NCI-H345 (cell line): Measurements from ENCODE around the gene CD276.
"Not testable (repeated sequence)": the region's sequence is repeated elsewhere in the genome, so short reads cannot be mapped to it uniquely, and the experiment has no call there.

ENCODE experiments used
- DNase-seq: peaks from one replicate; lab custom pipeline; 2025; lab: John Stamatoyannopoulos, UW

CD276 gene

DNA sequence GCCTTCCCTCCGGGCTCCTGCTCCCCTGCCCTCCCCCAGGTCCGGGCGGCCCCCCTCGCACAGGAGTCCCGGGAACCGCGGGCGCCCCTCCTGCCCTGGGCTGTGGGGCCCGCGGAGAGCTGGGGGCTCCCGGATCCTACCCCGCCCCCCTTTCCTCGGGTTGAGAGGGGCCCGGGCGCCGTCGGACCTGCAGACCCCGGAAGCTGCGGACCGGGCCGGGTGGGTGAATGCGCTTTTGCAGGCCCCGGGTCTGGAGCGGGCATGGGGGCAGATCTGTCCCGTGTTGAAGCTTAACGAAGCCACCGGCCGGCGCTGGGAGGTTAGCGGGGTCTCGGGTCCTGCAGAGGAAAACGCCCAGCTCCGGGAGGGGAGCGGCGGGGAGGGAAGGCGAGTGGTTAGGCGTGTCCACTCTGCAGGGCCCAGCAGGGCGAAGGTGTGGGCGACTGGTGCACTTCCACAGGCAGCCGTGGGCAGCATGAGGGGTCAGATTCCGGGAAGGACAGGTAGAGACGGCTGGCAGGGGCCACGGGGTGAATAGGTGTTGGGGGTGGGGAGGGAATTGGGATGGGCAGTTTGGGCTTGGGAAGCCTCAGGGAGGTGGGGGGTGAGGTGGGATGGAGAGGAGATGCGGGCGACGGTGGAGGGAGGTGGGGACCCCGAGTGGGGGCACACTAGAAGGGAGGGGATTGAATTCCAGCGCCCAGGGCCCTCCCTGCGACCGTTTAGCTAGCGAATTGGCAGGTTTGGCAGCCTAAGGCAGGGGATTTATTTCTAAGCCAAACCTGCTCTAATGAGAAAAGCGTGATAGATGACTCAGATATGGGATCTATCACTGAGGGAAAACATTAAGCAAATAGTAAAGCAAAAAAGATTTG is 635 bp downstream of the CD276 start:
- no peak for DNase-seq

DNA sequence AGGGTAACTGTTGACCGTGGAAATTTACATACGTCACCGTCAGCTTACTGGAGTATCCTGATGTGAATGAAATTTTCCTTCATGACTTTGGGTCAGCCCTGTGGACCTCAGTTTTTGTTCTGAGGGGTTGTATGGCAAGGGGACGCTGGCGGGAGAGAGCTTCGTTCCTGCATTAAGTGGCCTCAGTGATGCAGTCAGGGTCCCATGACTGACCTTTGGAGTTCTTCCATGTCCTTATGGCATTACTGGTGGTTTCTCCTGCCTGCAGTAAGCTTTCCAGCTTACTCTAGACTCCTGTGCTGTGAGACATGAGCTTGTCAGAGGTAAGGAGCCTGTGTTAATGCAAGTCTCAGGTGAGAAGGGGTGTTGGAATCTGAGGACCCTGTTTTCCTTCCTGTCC is 1.8 kb downstream of the CD276 start:
- no peak for DNase-seq

DNA sequence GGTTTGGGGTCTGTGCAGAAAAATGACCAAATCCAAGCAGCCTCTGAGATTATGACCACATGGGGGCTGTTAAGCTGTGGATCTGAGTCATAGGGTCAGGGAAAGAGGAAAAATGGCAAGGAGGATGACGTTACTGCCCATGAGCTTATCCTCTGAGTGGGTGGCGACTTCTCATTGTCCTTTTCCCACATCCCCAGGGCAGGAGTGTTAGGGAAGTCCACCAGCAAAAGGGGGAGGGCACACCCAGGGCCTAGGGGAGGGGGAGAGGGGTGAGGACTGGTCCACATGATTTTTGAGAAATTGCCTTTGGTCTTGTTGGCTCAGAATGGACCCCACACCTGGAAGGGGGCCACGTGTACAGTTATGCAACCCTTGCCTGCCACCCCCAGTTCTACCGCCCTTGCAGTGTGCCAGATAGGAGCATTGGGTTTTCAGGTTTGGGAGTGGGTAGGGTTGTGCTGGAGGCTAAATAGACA is 2.6 kb downstream of the CD276 start:
- no peak for DNase-seq

DNA sequence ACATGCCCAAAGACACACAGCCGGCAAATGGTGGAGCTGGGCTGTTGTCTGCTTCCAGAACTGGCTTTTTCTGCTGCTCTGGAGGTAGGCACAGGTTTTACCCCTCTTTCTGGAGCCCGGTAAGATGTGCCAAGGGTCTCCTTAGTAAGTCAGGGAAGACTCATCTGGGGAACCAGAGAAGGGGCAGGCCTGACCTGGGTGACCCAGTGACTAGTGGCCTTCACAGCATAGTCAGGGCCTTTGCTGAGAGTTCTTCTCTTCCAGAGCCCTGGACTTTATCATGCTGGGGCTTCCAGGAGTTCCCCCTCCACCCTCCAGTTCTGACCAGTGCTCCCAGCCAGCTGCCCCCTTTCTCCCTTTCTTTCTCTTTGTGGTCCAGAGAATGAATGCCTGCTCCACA is 3.2 kb downstream of the CD276 start:
- no peak for DNase-seq

DNA sequence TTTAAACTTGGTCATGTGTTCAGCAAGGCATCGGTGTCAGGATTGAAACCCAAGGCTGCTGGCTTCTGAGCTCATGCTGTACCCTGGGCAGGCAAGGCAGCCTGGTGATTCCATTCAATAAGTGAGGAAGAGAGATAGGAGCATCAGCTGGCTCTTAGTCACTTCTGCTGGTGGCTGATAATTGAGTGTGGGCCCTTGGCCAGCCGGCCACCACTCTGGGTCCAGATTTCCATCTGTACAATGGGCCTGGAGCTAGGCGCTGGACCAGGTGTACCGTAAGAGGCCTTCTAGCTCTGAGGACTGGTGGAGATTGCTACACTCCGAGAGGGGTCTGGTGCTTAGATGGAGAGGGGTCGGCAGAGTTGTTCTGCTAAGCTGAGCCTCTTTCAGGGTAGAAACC is 4.3 kb downstream of the CD276 start:
- DNase-seq, result no peak

DNA sequence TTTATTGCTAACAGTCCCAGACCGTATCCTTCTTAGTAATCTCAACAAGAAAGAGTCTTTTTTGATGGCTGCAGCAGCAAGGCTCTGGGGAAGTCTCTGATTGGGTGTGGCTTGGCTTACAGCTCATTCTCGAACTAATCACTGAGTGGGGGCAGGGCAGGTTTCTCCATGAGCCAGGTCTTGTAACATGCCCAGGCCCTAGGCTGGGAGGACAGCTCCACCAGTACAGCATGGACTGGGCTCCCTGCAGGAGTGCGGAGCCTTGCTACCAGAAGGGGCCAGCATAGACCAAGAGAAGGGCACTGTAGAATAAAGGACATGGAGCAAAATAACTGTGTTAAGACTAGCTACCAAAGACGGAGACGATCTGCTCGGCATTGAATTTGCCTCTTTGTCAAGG is 7.2 kb downstream of the CD276 start:
- no peak for DNase-seq

DNA sequence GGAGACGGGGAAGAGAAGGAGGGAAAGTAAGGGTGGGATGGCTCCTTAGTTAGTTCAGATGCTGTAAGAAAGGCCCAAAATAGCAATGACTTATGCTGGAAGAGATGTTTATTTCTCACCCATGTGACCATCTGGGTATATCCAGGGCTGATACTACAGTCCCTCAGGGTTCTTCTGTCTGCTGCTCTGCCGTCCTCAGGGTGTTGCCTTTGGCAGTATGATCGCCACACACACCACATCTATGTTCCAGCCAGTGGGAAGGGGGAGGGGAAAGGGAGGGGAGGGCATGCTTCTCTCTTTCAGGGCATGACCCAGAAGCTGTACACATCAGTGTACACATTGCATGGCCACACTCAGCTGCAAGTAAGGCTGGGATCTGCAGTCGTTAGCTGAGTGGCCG is 10.2 kb downstream of the CD276 start:
- DNase-seq, result no peak

DNA sequence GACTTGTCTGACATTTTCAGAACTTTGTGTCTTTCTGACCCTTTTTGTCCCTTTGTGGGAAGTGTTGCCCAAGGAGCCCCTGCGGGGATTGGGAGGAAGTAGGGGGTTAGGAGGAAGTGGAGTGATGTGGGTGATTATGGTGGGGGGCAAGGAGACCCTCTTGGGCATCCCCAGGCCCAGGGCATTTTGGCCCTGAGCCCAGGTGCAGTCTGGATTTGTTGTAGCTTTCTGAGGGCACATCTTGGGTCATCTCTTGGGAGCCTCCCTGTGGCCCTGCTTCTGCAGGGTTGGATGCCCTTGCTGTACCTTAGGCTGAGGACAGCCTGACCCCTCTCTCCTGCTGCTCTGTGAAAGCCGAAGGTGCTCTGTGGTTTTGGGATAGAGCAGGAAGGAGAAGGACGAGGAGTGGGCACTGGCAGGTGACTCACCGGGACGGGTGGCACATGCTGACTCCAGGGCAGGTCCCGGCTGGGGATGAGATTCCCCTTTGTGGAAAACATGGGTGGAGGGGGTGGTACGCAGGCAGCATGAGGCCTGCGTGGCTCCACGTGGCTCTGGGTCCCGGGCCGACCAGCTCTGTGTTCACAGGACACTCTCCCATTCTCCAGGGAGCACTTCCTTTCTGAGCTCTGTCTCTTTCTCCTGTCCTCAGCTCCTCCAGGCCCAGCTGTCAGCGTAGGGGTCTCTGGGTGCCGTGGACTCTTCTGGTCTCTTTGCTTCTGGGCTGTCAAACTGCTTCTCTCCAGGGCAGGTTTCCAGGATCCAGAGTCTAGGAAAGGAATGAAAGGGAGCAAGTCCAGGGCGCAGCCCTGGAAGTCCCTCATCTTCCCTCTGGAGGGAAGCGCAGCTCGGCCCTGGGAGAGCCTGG is 11.8 kb downstream of the CD276 start:
- no peak for DNase-seq

DNA sequence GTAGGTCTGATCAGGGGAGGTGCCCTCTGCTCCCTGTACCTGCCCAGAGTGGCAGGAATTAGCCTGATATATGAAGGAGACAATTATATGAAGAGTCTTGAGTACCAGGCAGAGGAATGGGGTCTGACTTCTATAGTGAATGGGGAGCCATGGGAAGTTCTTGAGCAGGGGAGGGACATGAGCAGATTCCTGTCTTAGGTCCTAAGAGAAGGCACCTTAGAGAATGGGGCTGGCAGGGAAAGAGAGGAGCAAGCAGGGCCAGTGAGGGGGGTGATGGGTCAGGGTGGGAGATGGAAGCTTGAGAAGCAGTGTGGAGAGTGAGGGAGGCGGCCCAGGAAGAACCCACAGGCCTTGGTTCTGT is 12.4 kb downstream of the CD276 start:
- no peak for DNase-seq

DNA sequence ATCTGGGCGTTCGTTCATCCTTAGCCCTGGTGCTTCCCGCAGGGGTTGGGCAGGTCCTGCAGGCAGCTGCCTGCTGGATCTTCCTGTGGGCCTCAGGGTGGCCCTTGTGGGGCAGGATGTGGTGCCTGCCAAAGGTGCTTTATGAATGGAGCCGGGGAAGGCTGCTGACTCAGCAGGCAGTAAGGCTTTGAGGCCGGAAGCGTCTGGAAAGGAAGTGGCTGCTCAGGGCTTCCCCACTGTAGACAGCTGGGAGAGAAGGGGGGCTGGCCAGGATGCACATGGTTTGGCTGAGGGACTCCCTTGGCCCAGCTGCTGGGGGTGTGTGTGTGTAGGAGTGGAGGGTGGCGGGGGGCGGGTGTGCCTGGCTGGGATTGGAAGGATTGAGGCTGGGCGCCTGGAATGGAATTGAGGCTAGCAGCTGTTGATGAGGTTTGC is 12.9 kb downstream of the CD276 start:
- peak; percentile 12 for DNase-seq

DNA sequence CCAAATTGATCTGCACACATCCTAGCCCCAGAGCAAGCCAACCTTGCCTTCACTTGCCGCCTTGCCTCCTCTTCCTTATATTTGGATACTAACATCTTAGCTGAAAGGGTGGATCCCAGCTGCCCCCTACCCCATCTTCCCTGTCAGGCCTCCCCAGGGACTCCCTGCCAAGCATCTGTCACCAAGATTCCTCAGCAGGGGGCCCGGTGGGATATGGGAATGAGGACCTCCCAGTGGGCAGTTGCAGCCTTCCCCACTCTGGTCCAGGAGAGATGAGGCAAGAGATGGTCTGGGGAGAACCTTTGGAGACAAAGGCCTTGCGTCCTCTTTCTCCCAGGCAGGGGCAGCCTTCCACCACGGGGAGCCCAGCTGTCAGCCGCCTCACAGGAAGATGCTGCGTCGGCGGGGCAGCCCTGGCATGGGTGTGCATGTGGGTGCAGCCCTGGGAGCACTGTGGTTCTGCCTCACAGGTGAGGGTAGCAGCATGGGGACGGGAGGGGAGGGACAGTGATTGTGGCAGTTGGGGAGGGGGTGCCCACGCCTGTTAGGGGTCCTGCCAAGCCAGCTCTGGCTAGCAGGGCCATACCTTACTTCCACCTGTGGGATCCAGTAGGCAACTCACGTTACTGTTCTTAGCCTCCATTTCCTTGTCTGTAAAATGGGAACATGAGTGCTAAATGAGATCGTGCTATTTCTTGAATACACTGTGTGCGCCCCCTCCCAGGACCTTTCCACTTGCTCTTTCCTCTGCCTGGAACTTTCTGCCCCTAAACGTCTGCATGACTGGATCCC is 15.3 kb downstream of the CD276 start:
- no peak for DNase-seq

DNA sequence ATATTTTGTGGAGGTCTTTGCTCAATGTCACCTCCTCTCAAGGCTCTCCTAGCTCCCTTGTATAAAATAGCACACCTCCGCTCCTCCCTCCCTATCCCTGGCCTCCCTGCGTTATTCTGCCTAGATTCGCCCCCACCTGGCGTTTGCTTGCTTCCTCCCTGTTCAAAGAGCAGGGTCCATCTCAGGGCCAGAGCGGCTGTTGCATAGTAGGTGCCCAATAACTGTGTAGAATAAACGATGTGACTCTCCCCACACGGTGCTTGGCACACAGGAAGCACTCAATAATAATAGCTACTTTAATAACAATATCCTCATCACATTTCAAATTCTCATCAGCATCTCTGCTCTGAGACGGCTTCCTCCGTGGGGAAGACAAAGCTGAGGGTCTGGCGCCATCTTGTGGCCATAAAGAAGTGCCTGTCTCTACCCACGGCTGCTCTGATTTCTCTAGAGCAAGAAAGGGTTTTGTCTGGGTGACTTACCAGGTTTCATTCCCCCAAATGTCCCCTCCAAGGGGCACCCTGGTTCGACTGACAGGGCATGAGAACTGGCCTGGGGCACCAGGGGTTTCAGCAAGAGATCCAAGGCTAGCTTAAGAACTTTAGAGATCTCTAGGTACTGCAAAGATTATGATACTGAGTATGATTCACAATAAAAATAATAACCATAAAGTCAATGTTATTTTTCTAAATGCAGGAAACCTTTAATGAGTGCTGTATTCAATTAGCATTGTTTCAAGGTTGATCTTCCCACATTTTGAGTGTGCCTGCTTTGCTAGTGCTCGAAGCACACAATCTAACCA is 16.1 kb downstream of the CD276 start:
- peak; percentile 65 for DNase-seq

DNA sequence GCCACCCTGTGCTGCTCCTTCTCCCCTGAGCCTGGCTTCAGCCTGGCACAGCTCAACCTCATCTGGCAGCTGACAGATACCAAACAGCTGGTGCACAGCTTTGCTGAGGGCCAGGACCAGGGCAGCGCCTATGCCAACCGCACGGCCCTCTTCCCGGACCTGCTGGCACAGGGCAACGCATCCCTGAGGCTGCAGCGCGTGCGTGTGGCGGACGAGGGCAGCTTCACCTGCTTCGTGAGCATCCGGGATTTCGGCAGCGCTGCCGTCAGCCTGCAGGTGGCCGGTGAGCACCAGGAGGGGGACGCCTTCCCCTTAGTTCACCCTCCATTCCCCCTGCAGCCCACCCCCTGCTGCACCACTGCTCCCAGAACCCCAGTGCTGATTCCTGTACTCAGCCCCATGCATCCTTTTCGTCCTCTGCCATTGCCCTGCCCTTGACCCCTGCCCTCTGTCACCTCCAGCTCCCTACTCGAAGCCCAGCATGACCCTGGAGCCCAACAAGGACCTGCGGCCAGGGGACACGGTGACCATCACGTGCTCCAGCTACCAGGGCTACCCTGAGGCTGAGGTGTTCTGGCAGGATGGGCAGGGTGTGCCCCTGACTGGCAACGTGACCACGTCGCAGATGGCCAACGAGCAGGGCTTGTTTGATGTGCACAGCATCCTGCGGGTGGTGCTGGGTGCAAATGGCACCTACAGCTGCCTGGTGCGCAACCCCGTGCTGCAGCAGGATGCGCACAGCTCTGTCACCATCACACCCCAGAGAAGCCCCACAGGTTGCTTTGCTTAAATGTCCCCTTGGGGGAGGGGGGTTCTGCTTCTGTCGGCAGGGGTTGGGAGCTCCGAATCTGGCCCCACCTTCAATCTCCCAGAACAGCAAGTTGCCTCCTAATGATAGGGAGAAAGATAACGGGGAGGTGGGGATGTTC is 18.4 kb downstream of the CD276 start:
- not testable (repeated sequence) for DNase-seq

DNA sequence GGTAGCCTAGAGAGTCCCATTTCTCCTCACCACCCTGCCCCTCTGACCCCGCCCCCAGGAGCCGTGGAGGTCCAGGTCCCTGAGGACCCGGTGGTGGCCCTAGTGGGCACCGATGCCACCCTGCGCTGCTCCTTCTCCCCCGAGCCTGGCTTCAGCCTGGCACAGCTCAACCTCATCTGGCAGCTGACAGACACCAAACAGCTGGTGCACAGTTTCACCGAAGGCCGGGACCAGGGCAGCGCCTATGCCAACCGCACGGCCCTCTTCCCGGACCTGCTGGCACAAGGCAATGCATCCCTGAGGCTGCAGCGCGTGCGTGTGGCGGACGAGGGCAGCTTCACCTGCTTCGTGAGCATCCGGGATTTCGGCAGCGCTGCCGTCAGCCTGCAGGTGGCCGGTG is 19.4 kb downstream of the CD276 start:
- DNase-seq, result not testable (repeated sequence)

DNA sequence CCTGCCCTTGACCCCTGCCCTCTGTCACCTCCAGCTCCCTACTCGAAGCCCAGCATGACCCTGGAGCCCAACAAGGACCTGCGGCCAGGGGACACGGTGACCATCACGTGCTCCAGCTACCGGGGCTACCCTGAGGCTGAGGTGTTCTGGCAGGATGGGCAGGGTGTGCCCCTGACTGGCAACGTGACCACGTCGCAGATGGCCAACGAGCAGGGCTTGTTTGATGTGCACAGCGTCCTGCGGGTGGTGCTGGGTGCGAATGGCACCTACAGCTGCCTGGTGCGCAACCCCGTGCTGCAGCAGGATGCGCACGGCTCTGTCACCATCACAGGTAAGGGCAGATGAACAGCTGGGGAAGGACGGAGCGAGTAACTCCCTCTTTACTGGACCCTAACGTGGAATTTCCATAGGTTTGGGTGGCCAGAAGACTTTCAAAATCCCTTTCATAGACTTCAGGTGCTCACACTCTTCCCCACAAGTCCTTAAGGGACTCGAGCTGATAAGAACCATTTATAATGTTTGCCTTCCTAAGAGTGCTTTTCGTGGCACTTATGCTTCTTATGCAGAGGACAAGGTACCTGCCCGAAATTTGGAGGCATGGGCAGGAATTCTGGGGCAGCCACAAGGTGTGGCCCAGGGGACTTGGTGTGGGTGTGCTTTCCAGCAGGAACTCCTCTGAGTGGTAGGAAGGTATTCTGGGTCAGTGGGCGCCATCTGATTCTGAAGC is 20.1 kb downstream of the CD276 start:
- DNase-seq, result not testable (repeated sequence)

DNA sequence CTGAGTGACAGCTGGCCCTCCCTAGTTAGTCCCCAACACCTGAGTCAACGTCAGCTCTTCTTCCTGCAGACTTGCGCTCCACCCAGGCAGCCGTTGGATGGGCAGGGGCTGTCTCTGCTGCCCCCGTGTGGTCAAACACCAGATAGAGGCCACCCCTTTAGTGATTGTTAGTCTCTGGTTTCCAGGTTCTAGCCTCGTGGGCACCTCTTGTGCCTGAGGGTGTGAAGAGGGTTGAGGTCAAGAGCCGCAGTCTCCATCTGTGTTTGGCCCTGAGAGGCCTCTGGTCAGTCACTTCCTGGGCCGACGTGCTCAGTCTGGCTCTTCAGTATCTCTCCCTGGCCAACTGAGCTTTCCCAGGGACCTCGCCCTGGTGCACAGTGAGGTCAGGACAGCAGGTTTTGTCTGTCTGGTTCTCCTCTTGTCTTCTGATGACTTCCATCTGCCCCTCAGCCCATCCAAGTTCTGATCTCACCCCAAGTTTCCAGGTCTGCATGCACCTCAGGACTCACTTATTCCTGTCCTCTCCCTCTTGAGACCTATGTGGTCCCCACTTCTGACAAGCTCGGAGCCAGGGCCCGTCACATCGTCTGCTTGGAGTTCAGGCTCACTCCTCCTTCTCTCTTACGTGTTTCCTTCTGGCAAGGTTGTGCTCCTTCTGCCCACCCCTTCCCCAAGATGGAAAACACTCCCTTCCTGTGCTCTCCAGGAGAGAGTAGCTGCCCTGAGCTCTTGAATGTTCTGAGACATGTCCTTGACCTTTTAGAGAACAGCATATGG is 20.9 kb downstream of the CD276 start:
- DNase-seq, result peak; percentile 34

DNA sequence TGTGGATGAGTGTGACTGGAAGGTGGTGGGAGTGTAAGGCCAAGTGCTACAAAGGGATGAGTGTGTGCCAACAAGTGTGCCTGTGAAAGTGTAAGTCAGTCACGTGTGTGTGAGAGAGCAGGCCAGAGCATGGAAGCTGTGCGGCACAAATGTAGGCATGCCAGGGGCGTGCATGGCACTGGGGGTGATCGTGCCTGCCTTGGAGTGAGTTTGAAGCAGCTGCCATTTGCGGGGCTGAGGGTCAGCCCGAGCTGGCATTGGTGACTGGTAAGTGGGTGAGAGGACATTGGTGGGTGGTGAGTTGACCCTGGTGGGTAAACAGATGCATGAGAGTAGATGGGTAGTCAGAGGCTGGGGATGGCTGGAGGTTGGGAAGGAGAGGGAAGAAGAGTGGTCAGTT is 24.5 kb downstream of the CD276 start:
- no peak for DNase-seq

DNA sequence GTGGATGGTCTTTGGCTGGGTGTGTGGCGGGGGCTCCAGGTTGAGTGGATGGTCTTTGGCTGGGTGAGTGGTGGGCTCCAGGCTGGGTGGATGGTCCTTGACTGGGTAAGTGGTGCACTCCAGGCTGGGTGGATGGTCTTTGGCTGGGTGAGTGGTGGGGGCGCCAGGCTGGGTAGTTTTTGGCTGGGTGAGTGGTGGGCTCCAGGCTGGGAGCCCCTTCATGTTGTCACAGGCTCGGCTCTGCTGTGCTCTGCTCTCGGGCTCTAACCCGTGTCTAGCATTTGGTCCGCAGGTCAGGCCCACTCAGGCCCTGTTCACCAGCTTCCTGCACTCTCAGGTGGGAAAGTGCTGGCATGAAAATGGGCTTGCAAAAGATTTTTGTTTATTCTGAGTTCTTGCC is 25.1 kb downstream of the CD276 start:
- DNase-seq, result no peak

DNA sequence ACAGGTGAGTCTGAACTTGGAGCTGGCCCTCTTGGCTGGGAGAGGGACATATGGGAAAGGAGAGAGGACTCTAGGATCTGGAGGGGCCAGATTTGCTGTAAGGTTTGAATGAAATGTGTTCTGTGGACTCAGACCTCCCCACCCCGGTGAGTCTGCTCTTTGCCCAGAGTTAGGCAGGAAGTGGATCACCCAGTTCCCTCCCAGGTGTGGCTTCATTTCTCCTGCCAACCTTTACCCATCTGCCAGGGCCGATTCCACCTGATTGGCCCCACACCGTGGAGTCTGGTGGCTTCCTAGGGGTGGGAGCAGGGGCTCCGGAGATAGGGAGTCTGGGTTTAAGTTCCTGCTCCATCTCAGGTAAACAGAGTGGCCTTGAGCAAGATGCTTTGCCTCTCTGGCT is 25.5 kb downstream of the CD276 start:
- DNase-seq, result no peak
